MCF 10A (cell line): Measurements from ENCODE around the gene USF1. TPM values are rescaled to one million over a fixed set of nuclear protein-coding genes. Genes with fewer than 3 reads are reported as not detected.

ENCODE experiments used
- BruUV-seq: library from RNA; stranded (reverse); fragments of 400-500 nt; replicated peaks from 2 replicates; lab custom pipeline; 2021; lab: Mats Ljungman, UMichigan
- CTCF ChIA-PET: fragments of 300-600 bp; sonication (Branson Sonifier 250); formaldehyde crosslinking; extraction: SDS; loops from one replicate; lab custom pipeline; 2021; ENCODE audit warnings: antibody characterized with exemption, inconsistent platforms; lab: Yijun Ruan, JAX
- POLR2A ChIA-PET: fragments of 300-600, 350-650 bp; sonication (Branson Sonifier 250); formaldehyde crosslinking; extraction: SDS; loops from one replicate; lab custom pipeline; 2020; ENCODE audit warnings: antibody characterized with exemption, inconsistent platforms; lab: Yijun Ruan, JAX
- DNase-seq: peaks from one replicate; pipeline ENCODE4 v3.0.0-alpha.2; 2018; ENCODE audit not compliant: unreplicated experiment
- H3K27ac Mint-ChIP-seq: one replicate; pipeline ENCODE4 v1.8.0; 2022; ENCODE audit warnings: mild to moderate bottlenecking, low read depth, mixed read lengths; ENCODE audit not compliant: unreplicated experiment
- H3K27me3 Mint-ChIP-seq: one replicate; pipeline ENCODE4 v1.8.0; 2022; ENCODE audit warnings: mixed read lengths; ENCODE audit not compliant: insufficient read depth, unreplicated experiment
- H3K36me3 Mint-ChIP-seq: one replicate; pipeline ENCODE4 v1.8.0; 2022; ENCODE audit warnings: mild to moderate bottlenecking, moderate library complexity, mixed read lengths; ENCODE audit not compliant: insufficient read depth, unreplicated experiment
- H3K4me1 Mint-ChIP-seq: one replicate; pipeline ENCODE4 v1.8.0; 2022; ENCODE audit warnings: mixed read lengths; ENCODE audit not compliant: insufficient read depth, unreplicated experiment
- H3K4me3 Mint-ChIP-seq: one replicate; pipeline ENCODE4 v1.8.0; 2022; ENCODE audit warnings: mild to moderate bottlenecking, moderate library complexity, mixed read lengths; ENCODE audit not compliant: unreplicated experiment
- H3K9me3 Mint-ChIP-seq: one replicate; pipeline ENCODE4 v1.8.0; 2022; ENCODE audit warnings: mixed read lengths; ENCODE audit not compliant: unreplicated experiment
- CTCF ChIP-seq: fragments of 200-600 bp; IDR thresholded peaks from one replicate; pipeline ENCODE4 v1.8.0; 2022; ENCODE audit warnings: antibody characterized with exemption, mild to moderate bottlenecking; ENCODE audit not compliant: unreplicated experiment
- intact Hi-C: fragments of 100-400 bp; cut with micrococcal nuclease; formaldehyde crosslinking; loops from 2 replicates; pipeline ENCODE4 v1.14.1; 2022
- total RNA-seq: library from RNA; stranded (reverse); gene quantifications from 2 replicates; pipeline ENCODE4 v1.2.3, GENCODE V29; 2022

The USF1 gene
- total RNA-seq, 1 experiment from 2014 or later = 48.8 TPM

- peak; percentile 95 for DNase-seq
- ChIA-PET POLR2A (interaction anchor here (0.5 to 7.3 kb wide), 29 partner anchors 9 to 423 kb away, joined by 3 to 122 read pairs (median 6); partner anchors contain the start of genes DEDD, F11R, NIT1 and PFDN2), CTCF (interaction anchor here (0.5 to 14.2 kb wide), 33 partner anchors 9 to 944 kb away, joined by 3 to 331 read pairs (median 4); partner anchors contain the start of genes F11R, KLHDC9 and USF1)
- peak overlapping the region; percentile 90 for H3K4me3 Mint-ChIP-seq
- peaks cover 17% of the 10 kb centered on the region for H3K36me3 Mint-ChIP-seq
- H3K4me1 Mint-ChIP-seq = peaks cover 50% of the 10 kb centered on the region
- H3K9me3 Mint-ChIP-seq = no peaks in the 10 kb centered on the region
- peak; percentile 27 for TF ChIP-seq CTCF
- BruUV-seq = no TSS peak
- intact Hi-C loops = loop anchor here (1.0 to 2.0 kb wide), 5 partner anchors 10 to 80 kb away; partner anchors contain the start of gene DEDD
- no peaks in the 10 kb centered on the region for H3K27me3 Mint-ChIP-seq
- H3K27ac Mint-ChIP-seq = peak overlapping the region; percentile 95
These were observed 27.8 kb upstream of the USF1 start for GRCh38 chr1:161073474-161074121.

- Mint-ChIP-seq H3K4me1 (peaks cover 51% of the 10 kb centered on the region), H3K27me3 (no peaks in the 10 kb centered on the region), H3K36me3 (peaks cover 17% of the 10 kb centered on the region), H3K4me3 (peak overlapping the region; percentile 90), H3K27ac (peak overlapping the region; percentile 95), H3K9me3 (no peaks in the 10 kb centered on the region)
- no peak for DNase-seq
- no TSS peak for BruUV-seq
- ChIA-PET CTCF (interaction anchor here (0.6 to 14.2 kb wide), 32 partner anchors 7 to 769 kb away, joined by 3 to 331 read pairs (median 4); partner anchors contain the start of genes F11R, KLHDC9 and USF1), POLR2A (interaction anchor here (0.7 to 7.3 kb wide), 19 partner anchors 8 to 121 kb away, joined by 3 to 122 read pairs (median 9); partner anchors contain the start of genes DEDD, F11R, NIT1 and PFDN2)
- intact Hi-C loops = loop anchor here (1.0 to 2.0 kb wide), 3 partner anchors 10 to 60 kb away; partner anchors contain the start of gene DEDD
- TF ChIP-seq CTCF = no peak
These were observed 27.1 kb upstream of the USF1 start for GRCh38 chr1:161072751-161073449.

GRCh38 chr1:161071886-161072371, 26.2 kb upstream of the USF1 start:
- peak; percentile 73 for DNase-seq

More at GRCh38 chr1:161071886-161072371, 26.2 kb upstream of the USF1 start:
- ChIA-PET POLR2A (interaction anchor here (1.8 to 7.3 kb wide), 4 partner anchors 24 to 50 kb away, joined by 9 to 122 read pairs (median 16); partner anchors contain the start of genes F11R, KLHDC9 and USF1), CTCF (interaction anchor here (0.7 to 14.2 kb wide), 25 partner anchors 8 to 235 kb away, joined by 3 to 331 read pairs (median 5); partner anchors contain the start of genes ITLN2, KLHDC9 and USF1)
- peak overlapping the region; percentile 90 for H3K4me3 Mint-ChIP-seq
- H3K9me3 Mint-ChIP-seq = no peaks in the 10 kb centered on the region
- H3K27ac Mint-ChIP-seq = peak overlapping the region; percentile 46
- peaks cover 51% of the 10 kb centered on the region for H3K4me1 Mint-ChIP-seq
- intact Hi-C loops = loop anchor here (2.0 kb wide), 1 partner anchor 61 kb away; the partner anchor contains the start of gene DEDD
- H3K36me3 Mint-ChIP-seq = peaks cover 17% of the 10 kb centered on the region
- H3K27me3 Mint-ChIP-seq = no peaks in the 10 kb centered on the region
- peak; percentile 87 for TF ChIP-seq CTCF
- BruUV-seq = no TSS peak
